Stomach (tissue), 9 donors: ENCODE measurements around the gene RXRA. TPM values are rescaled to one million over a fixed set of nuclear protein-coding genes. Genes with fewer than 3 reads are reported as not detected.

Experiments used
- DNase-seq, 2 donors: peaks; one replicate each; pipeline versions ENCODE4 v3.0.0 to v3.0.0-alpha.2; 2013 to 2019
- H3K27ac ChIP-seq, 5 donors: fragments of 200-600 bp in 4 of 5; sonication (generic) in 4 of 5; one replicate each; pipeline ENCODE4 v1.5.1; 2013 to 2019; ENCODE audit warnings: mild to moderate bottlenecking in 1 of 5, moderate library complexity in 1 of 5
- H3K27me3 ChIP-seq, 3 donors: fragments of 200-600 bp; sonication (generic); one replicate each; pipeline ENCODE4 v1.5.1; 2017 to 2019; ENCODE audit warnings: mixed run types in 1 of 3
- H3K36me3 ChIP-seq, 4 donors: fragments of 200-600 bp; sonication (generic); 1 replicate in 3 of 4; 2 replicates in 1 of 4; pipeline ENCODE4 v1.5.1; 2016 to 2019
- H3K4me1 ChIP-seq, 4 donors: fragments of 200-600 bp; sonication (generic); one replicate each; pipeline ENCODE4 v1.5.1; 2016 to 2019
- H3K4me3 ChIP-seq, 4 donors: fragments of 200-600 bp; sonication (generic) in 3 of 4; one replicate each; pipeline ENCODE4 v1.5.1; 2016 to 2019; ENCODE audit warnings: mild to moderate bottlenecking in 1 of 4
- H3K9me3 ChIP-seq, 4 donors: fragments of 200-600 bp; sonication (generic); one replicate each; pipeline ENCODE4 v1.5.1; 2016 to 2019
- CTCF ChIP-seq, 7 experiments: fragments of 450-650 bp in 4 of 7; fragments of 200-600 bp in 3 of 7; sonication (generic) in 3 of 7; IDR thresholded peaks; one replicate each; pipeline ENCODE4 v1.5.1; 2016 to 2019; ENCODE audit warnings: antibody characterized with exemption in 7 of 7, control low read depth in 2 of 7, mild to moderate bottlenecking in 1 of 7
- EP300 ChIP-seq: sonication (generic); formaldehyde crosslinking; IDR thresholded peaks from one replicate; pipeline ENCODE4 v1.6.1; 2017; ENCODE audit warnings: antibody characterized with exemption
- POLR2A ChIP-seq, 4 donors: fragments of 450-650 bp; IDR thresholded peaks; one replicate each; pipeline ENCODE4 v1.6.1; 2016; ENCODE audit warnings: antibody characterized with exemption in 4 of 4, control low read depth in 2 of 4, mild to moderate bottlenecking in 1 of 4, moderate library complexity in 1 of 4
- POLR2AphosphoS5 ChIP-seq, 3 donors: sonication (generic); formaldehyde crosslinking; IDR thresholded peaks; one replicate each; pipeline ENCODE4 v1.6.1; 2016; ENCODE audit warnings: antibody characterized with exemption in 3 of 3
- WGBS, 5 donors: extraction: QIAGEN DNeasy Blood & Tissue Kit in 3 of 5; methylation state at CpG; one replicate each; pipeline versions ENCODE4 v1.1.5 to v1.1.7; 2013 to 2018; 5-methylcytosine and 5-hydroxymethylcytosine counted together
- intact Hi-C: fragments of 100-400 bp; cut with DNase I; formaldehyde crosslinking; loops from one replicate; pipeline ENCODE4 v1.15.1; 2023; ENCODE audit warnings: low total_unique reads
- polyA plus RNA-seq, 3 donors: library from polyadenylated mRNA; stranded (reverse); fragments of 200-250 nt; gene quantifications; one replicate each; pipeline ENCODE4 v1.2.3, GENCODE V29; 2013
- total RNA-seq, 5 donors: library from RNA; depleted of rRNA; stranded (reverse); fragments of >200 nt; gene quantifications; one replicate each; pipeline versions ENCODE4 v1.1.0 to v1.2.3, GENCODE V29; 2014 to 2016
- donor health status: healthy with polysubstance abuse.
- donor health status: Bipolar disorder and iron deficiency.
- donor health status: healthy.

Gene RXRA
- total and polyA plus RNA-seq, 8 donors: 14.0 to 68.4 (median 29.3) TPM

GRCh38 chr9:134451700-134452458 lies 125.6 kb downstream of the RXRA start:
- TF ChIP-seq POLR2AphosphoS5 (IDR thresholded peaks at IDR 0.05) (no peak), CTCF (IDR thresholded peaks at IDR 0.05) (no peak), EP300 (no peak), POLR2A (IDR thresholded peaks at IDR 0.05) (no peak)

DNA sequence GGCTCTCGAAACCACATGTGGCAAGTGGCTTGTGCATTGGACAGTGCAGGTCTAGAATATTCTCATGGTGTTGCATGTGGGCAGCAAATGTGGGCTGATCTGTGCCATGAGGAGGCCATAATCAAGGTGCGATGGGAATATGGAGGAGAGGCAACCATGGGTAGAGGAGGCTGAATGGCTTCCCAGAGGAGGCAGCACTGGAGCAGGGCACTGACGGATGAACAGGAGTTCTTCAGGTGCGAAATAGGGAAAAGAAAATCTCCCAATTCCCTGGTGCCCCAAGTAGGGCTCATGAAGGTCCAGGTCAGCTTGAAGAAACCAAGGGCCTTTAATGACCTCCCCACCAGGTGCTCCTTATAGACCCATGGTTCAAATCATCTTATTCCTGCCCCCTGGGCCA lies 126.5 kb downstream of the RXRA start:
- intact Hi-C loops: no loop called here
- 92 to 97% (median 94%) methylated on average over 4 of the region's 4 CpGs for WGBS, 5 donors
- Histone ChIP-seq H3K4me3 (no peak overlapping the region), H3K36me3 (no peaks in the 10 kb centered on the region), H3K9me3 (peaks cover 0 to 14% (median 9%) of the 10 kb centered on the region in 4 donors), H3K4me1 (peaks cover 15 to 32% (median 20%) of the 10 kb centered on the region in 4 donors), H3K27me3 (no peaks in the 10 kb centered on the region), H3K27ac (no peak overlapping the region)
- no peak for TF ChIP-seq POLR2AphosphoS5 (IDR thresholded peaks at IDR 0.05)
- no peak for TF ChIP-seq POLR2A (IDR thresholded peaks at IDR 0.05)
- no peak for TF ChIP-seq CTCF (IDR thresholded peaks at IDR 0.05)
- no peak for TF ChIP-seq EP300
- DNase-seq: no peak

More at GRCh38 chr9:134451700-134452458, 125.6 kb downstream of the RXRA start:
- no peak overlapping the region for H3K4me3 ChIP-seq
- no peaks in the 10 kb centered on the region for H3K36me3 ChIP-seq
- intact Hi-C loops: no loop called here
- WGBS, 5 donors: 81 to 99% (median 92%) methylated on average over 2 of the region's 2 CpGs
- no peak for DNase-seq
- no peaks in the 10 kb centered on the region for H3K27me3 ChIP-seq
- H3K27ac ChIP-seq: no peak overlapping the region
- H3K9me3 ChIP-seq: peaks cover 0 to 14% (median 9%) of the 10 kb centered on the region in 4 donors
- peaks cover 12 to 24% (median 15%) of the 10 kb centered on the region in 4 donors for H3K4me1 ChIP-seq

DNA sequence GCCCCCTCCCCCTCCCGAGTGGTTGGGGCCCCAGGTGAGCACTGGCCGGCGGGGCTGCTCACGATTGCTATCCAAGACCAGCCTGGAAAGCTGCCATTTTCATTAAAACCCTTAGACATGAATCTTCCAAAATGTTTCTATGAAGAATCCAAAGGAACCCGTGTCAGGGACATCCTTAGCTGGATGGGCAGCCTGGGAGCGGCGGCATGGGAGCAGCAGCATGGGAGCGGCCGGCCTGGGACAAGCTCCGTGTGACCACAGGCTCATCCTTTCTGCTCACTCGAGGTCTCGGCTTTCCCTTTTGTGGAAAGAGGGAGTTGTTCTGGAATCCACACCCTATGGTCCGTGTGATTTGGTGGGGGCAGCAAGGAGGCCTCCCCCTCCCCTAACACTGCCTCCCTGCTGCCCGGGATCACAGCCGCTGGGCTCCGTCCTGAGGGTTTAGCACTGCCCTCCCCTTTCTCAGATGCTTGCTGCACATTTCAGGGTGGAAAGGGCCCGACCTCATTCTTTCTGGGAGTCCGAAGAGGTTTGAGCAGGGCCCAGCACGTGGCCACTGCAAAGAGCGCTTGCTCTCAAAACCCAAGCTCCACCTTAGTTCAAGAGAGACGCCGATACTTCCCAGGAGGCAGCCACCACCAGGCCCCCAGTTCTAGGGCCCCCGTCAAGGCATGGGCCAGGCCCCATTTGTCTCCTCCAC lies 127.7 kb downstream of the RXRA start:
- peaks cover 15 to 41% (median 25%) of the 10 kb centered on the region in 4 donors for H3K4me1 ChIP-seq
- intact Hi-C loops: no loop called here
- TF ChIP-seq EP300 (no peak), CTCF (IDR thresholded peaks at IDR 0.05) (no peak), POLR2A (IDR thresholded peaks at IDR 0.05) (no peak), POLR2AphosphoS5 (IDR thresholded peaks at IDR 0.05) (no peak)
- peak overlapping the region in 1 of 5 donors; percentile 5 for H3K27ac ChIP-seq
- DNase-seq: no peak
- H3K4me3 ChIP-seq: no peak overlapping the region
- H3K9me3 ChIP-seq: peaks cover 0 to 7% (median 4%) of the 10 kb centered on the region in 4 donors
- 85 to 87% (median 85%) methylated on average over 23 of the region's 23 CpGs for WGBS, 5 donors
- no peaks in the 10 kb centered on the region for H3K27me3 ChIP-seq
- no peaks in the 10 kb centered on the region for H3K36me3 ChIP-seq

- WGBS, 5 donors: 76 to 93% (median 79%) methylated on average over 4 to 5 of the region's 5 CpGs
- Histone ChIP-seq H3K27me3 (no peaks in the 10 kb centered on the region), H3K27ac (peak overlapping the region in 1 of 5 donors; percentile 5), H3K36me3 (no peaks in the 10 kb centered on the region), H3K4me3 (no peak overlapping the region), H3K4me1 (peaks cover 15 to 43% (median 25%) of the 10 kb centered on the region in 4 donors), H3K9me3 (peaks cover 0 to 1% (median under 1%) of the 10 kb centered on the region in 4 donors)
- peak in 1 of 2 donors; percentile 59 for DNase-seq
- intact Hi-C loops: no loop called here
- no peak for TF ChIP-seq POLR2AphosphoS5 (IDR thresholded peaks at IDR 0.05)
- TF ChIP-seq EP300: no peak
- TF ChIP-seq CTCF (IDR thresholded peaks at IDR 0.05): no peak
- no peak for TF ChIP-seq POLR2A (IDR thresholded peaks at IDR 0.05)
Measured at GRCh38 chr9:134454476-134454857, 128.2 kb downstream of the RXRA start.
